ENCODE results near the gene ARHGAP24. TPM values are rescaled to one million over a fixed set of nuclear protein-coding genes. Genes with fewer than 3 reads are reported as not detected.
A peak's percentile ranks its signal among the peaks of the same experiment; 100 is the strongest.

The ARHGAP24 gene
- total RNA-seq, 1 donor from 2014 or later: 15.0 TPM

DNA sequence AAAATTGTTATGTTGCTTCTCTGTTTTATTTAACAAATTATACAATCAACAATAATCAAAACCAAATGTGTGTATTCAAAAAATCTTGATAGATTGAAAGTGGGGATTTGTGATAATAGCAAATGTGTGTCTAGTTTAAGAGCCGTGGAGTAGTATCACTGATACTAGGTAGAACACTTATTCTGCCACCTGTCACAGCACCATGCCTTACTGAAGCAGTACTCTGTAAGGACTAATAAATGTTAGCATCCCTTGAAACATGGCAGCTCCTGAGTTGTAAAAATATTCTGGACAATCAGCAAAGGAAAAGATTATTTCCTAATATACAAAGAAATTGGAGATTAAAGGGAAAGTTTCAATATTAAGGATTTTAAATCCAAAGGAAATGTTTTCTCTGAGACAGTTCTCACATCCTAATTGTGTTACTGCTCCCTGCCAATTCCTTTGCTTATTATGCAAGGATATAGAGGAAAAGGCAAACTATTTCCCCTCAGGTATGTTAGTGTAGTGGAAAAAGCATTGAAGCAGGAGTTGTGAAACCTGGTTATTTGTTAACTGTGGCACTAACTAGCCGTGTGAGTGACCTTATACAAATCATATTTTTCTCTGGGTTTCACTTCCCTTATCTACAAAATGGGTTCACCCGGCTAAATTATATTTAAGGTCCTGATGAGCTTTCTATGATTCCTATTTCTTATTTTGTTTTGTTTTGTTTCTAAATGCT lies 303.1 kb downstream of the ARHGAP24 start:
- Mint-ChIP-seq H3K27ac (peak overlapping the region; percentile 97), H3K4me3 (peak overlapping the region; percentile 86), H3K36me3 (no peaks in the 10 kb centered on the region), H3K4me1 (peaks cover 59% of the 10 kb centered on the region), H3K27me3 (ENCODE audit: low read depth) (no peaks in the 10 kb centered on the region), H3K9me3 (peaks cover 11% of the 10 kb centered on the region)
- no peak for DNase-seq (ENCODE audit: low spot score in 2 of 2, unreplicated experiment in 2 of 2)
- TF ChIP-seq, protein P1, sequence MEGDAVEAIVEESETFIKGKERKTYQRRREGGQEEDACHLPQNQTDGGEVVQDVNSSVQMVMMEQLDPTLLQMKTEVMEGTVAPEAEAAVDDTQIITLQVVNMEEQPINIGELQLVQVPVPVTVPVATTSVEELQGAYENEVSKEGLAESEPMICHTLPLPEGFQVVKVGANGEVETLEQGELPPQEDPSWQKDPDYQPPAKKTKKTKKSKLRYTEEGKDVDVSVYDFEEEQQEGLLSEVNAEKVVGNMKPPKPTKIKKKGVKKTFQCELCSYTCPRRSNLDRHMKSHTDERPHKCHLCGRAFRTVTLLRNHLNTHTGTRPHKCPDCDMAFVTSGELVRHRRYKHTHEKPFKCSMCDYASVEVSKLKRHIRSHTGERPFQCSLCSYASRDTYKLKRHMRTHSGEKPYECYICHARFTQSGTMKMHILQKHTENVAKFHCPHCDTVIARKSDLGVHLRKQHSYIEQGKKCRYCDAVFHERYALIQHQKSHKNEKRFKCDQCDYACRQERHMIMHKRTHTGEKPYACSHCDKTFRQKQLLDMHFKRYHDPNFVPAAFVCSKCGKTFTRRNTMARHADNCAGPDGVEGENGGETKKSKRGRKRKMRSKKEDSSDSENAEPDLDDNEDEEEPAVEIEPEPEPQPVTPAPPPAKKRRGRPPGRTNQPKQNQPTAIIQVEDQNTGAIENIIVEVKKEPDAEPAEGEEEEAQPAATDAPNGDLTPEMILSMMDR (IDR thresholded peaks at IDR 0.05; ENCODE audit: unreplicated experiment): no peak

DNA sequence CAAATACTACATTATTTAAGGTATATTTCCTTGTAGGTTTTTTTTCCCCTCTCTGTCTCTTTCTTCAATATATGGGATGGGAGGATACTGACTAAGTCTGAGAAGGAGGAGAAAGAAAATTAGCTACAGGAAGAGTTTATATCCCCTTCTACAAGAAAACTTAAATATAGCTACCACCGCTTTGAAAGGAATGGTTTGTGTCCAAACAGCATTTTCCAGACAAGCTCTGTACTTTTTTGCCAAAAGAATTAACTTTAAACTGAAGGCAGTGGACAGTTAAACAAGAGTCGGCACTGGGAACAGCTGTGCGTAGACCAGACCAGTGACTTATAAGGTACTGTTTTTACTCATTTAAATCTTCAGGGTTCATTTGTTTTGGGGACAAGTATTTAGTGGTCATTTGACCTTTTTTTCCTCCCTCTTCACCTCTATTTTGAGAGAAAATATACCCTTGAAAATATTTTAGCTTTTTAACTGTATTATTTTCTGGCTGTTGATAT lies 303.7 kb downstream of the ARHGAP24 start:
- Mint-ChIP-seq H3K9me3 (peaks cover 7% of the 10 kb centered on the region), H3K36me3 (no peaks in the 10 kb centered on the region), H3K4me1 (peaks cover 55% of the 10 kb centered on the region), H3K27ac (peak overlapping the region; percentile 97), H3K4me3 (peak overlapping the region; percentile 86), H3K27me3 (ENCODE audit: low read depth) (no peaks in the 10 kb centered on the region)
- DNase-seq (ENCODE audit: low spot score in 2 of 2, unreplicated experiment in 2 of 2): no peak
- TF ChIP-seq, protein P1 (IDR thresholded peaks at IDR 0.05; ENCODE audit: unreplicated experiment): no peak

DNA sequence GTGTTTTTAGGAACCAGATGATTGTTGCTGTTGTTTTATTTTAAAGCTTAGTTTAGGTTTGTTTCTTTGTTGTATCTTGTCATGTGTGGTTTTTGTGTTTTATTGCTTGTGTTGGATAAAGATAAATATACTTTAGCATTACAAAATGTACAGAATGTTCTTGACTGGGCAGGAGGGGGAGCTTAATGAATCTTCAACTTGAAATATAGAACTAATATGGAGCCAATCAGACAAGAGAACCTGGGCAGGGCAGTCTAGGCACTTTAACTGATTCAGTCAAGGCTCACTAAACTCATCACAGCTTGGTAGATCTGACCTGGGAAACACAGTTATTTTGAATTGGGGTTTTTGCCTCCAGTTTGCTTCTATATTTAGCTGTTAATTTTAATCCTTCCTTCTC lies 304.2 kb downstream of the ARHGAP24 start:
- H3K36me3 Mint-ChIP-seq: no peaks in the 10 kb centered on the region
- H3K4me1 Mint-ChIP-seq: peaks cover 52% of the 10 kb centered on the region
- TF ChIP-seq, protein P1 (IDR thresholded peaks at IDR 0.05; ENCODE audit: unreplicated experiment): no peak
- peaks cover 7% of the 10 kb centered on the region for H3K9me3 Mint-ChIP-seq
- peak overlapping the region; percentile 97 for H3K27ac Mint-ChIP-seq
- no peaks in the 10 kb centered on the region for H3K27me3 Mint-ChIP-seq (ENCODE audit: low read depth)
- DNase-seq (ENCODE audit: low spot score in 2 of 2, unreplicated experiment in 2 of 2): no peak
- peak overlapping the region; percentile 86 for H3K4me3 Mint-ChIP-seq

DNA sequence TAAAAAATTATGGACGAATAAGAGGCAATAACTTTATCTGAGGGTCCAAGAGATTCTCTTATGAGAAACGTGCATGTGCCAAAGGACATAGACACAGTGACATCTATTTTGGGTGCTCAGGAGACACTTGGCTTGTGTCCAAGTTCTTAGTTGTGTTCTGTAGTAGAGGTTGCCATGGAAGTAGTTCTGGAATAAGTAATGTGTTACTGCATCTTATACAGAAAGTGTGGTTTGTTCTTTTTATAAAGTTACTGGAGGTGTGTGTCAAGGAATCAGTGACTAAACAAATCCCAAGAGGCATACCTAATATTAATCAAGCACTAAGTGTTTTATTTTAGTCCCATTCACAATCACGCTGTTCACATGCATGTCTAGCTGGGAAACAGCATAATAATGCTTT lies 305.7 kb downstream of the ARHGAP24 start:
- H3K27ac Mint-ChIP-seq: no peak overlapping the region
- H3K4me1 Mint-ChIP-seq: peaks cover 40% of the 10 kb centered on the region
- DNase-seq (ENCODE audit: low spot score in 2 of 2, unreplicated experiment in 2 of 2): no peak
- H3K36me3 Mint-ChIP-seq: no peaks in the 10 kb centered on the region
- no peak overlapping the region for H3K4me3 Mint-ChIP-seq
- TF ChIP-seq, protein P1 (IDR thresholded peaks at IDR 0.05; ENCODE audit: unreplicated experiment): no peak
- H3K27me3 Mint-ChIP-seq (ENCODE audit: low read depth): no peaks in the 10 kb centered on the region
- H3K9me3 Mint-ChIP-seq: peaks cover 4% of the 10 kb centered on the region

DNA sequence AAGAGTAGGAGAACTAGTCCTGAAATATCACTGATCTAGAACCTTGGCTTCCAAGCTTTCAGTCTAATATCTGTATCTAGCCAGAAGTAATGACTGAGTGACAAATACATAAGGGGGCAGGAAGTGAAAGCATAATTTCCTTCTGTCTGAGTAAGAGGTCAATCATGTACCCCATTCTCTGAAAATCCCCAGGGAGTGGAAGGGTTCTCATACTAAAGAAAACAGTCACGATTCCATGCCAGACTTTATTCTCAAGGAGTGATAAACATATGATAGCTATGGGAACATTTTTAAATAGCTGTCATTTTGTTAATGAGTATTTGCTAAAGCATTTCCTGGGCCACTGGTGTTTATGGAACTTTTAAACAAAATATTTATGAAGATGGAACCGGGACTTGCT lies 308.5 kb downstream of the ARHGAP24 start:
- H3K9me3 Mint-ChIP-seq: peaks cover 4% of the 10 kb centered on the region
- TF ChIP-seq, protein P1 (IDR thresholded peaks at IDR 0.05; ENCODE audit: unreplicated experiment): no peak
- no peak overlapping the region for H3K4me3 Mint-ChIP-seq
- DNase-seq (ENCODE audit: low spot score in 2 of 2, unreplicated experiment in 2 of 2): no peak
- no peak overlapping the region for H3K27ac Mint-ChIP-seq
- peaks cover 28% of the 10 kb centered on the region for H3K4me1 Mint-ChIP-seq
- no peaks in the 10 kb centered on the region for H3K36me3 Mint-ChIP-seq
- no peaks in the 10 kb centered on the region for H3K27me3 Mint-ChIP-seq (ENCODE audit: low read depth)

Measured in mesothelial cell of epicardium (in vitro differentiated cells).